ENCODE results near the gene LRP10.
"Not testable (repeated sequence)": the region's sequence is repeated elsewhere in the genome, so short reads cannot be mapped to it uniquely, and the experiment has no call there.

The LRP10 gene

DNA sequence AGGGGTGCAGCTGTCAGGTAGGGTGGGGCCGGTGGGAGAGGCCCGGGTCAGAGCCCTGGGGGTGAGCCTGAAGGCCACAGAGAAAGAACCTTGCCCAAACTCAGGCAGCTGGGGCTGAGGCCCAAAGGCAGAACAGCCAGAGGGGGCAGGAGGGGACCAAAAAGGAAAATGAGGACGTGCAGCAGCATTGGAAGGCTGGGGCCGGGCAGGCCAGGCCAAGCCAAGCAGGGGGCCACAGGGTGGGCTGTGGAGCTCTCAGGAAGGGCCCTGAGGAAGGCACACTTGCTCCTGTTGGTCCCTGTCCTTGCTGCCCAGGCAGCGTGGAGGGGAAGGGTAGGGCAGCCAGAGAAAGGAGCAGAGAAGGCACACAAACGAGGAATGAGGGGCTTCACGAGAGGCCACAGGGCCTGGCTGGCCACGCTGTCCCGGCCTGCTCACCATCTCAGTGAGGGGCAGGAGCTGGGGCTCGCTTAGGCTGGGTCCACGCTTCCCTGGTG lies 24.7 kb upstream of the LRP10 start:
- no peak for DNase-seq (ENCODE audit: extremely low read depth, insufficient read length)
- Histone ChIP-seq H3K36me3 (ENCODE audit: control insufficient read depth, insufficient read depth, low read length) (no peaks in the 10 kb centered on the region), H3K27me3 (replicated peaks; ENCODE audit: control insufficient read depth, insufficient read depth, low read length) (no peaks in the 10 kb centered on the region; the same call in 1 of the 2 replicates), H3K4me3 (replicated peaks; ENCODE audit: low read depth, low read length) (no peak overlapping the region)
- TF ChIP-seq, protein P1, sequence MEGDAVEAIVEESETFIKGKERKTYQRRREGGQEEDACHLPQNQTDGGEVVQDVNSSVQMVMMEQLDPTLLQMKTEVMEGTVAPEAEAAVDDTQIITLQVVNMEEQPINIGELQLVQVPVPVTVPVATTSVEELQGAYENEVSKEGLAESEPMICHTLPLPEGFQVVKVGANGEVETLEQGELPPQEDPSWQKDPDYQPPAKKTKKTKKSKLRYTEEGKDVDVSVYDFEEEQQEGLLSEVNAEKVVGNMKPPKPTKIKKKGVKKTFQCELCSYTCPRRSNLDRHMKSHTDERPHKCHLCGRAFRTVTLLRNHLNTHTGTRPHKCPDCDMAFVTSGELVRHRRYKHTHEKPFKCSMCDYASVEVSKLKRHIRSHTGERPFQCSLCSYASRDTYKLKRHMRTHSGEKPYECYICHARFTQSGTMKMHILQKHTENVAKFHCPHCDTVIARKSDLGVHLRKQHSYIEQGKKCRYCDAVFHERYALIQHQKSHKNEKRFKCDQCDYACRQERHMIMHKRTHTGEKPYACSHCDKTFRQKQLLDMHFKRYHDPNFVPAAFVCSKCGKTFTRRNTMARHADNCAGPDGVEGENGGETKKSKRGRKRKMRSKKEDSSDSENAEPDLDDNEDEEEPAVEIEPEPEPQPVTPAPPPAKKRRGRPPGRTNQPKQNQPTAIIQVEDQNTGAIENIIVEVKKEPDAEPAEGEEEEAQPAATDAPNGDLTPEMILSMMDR (IDR thresholded peaks at IDR 0.05; ENCODE audit: insufficient read depth, low read length, poor library complexity, severe bottlenecking), result no peak

DNA sequence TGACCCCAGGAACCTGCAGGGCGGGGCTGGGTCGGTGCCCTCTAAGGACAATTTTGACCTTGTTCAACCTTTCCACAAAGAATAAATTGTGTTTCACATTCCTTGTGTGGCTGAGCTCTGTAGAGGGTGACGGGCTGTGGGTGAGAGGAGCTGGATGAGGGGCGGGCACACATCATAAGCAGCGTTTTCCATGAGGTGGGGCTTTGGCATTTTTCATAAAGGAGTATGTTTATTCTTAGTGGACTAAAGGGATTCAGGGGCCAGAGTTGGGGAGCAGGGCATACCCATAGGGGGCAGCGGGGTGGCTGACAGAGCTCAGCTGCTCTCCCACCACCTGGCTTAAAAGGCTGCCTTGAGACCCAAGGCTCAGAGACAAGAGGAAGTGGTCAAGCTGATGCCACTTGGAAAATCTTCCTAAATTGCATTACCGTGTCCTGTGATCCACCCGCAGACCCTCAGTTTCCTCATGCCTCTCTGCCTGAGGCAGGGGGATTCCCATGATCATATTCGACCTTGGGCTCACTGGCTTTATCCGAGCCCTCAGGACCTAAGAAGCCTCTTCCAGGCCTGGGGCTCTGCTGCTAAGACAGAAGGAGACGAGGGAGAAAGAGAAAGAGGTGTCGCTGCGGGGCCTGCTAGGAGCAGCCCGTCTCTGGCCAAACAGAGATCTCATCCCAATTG lies 23.7 kb upstream of the LRP10 start:
- no peak overlapping the region for H3K4me3 ChIP-seq (replicated peaks; ENCODE audit: low read depth, low read length)
- H3K27me3 ChIP-seq (replicated peaks; ENCODE audit: control insufficient read depth, insufficient read depth, low read length), result no peaks in the 10 kb centered on the region; the same call in 1 of the 2 replicates
- no peaks in the 10 kb centered on the region for H3K36me3 ChIP-seq (ENCODE audit: control insufficient read depth, insufficient read depth, low read length)
- TF ChIP-seq, protein P1 (IDR thresholded peaks at IDR 0.05; ENCODE audit: insufficient read depth, low read length, poor library complexity, severe bottlenecking), result no peak
- no peak for DNase-seq (ENCODE audit: extremely low read depth, insufficient read length)

DNA sequence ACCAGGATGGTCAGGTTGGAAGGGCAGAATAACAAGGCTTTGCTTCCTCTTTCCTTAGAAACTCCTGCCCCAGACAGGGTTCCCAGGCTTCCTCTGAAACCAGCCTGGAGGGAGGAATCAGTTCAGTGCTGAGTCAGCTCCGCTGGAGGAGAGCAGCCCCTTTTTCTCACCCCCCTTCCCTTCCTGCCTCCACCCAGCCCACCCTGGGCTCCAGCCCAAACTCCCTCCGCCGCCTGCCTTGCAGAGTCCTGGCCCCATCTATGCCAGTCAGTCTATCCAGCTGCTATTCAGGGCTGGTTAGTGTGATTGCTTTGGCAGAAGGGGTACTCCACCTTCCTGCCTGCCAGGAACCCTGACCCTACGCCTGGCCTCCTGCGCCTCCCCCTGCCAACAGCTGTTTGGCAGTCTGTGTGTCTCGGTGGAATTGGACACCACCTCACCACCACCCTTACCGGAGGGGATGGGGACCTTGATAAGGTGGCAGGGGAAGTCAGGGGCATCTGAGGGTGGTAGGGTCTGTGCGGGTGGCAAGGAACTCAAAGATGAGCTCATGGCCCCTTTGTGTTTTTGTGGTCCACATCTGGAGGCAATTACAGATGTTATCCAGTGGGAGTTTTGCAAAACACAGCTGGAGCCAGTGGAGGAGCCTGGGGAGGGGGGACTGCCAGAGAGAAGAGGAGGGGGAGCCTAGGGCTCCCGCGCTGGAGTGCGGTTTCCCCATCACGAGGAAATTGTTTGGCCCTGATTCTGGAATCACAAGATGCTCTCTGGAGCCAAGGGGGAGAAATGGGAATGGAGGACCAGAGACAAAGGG lies 23.0 kb upstream of the LRP10 start:
- DNase-seq (ENCODE audit: extremely low read depth, insufficient read length), result no peak
- TF ChIP-seq, protein P1 (IDR thresholded peaks at IDR 0.05; ENCODE audit: insufficient read depth, low read length, poor library complexity, severe bottlenecking), result no peak
- no peaks in the 10 kb centered on the region; the same call in 1 of the 2 replicates for H3K27me3 ChIP-seq (replicated peaks; ENCODE audit: control insufficient read depth, insufficient read depth, low read length)
- no peaks in the 10 kb centered on the region for H3K36me3 ChIP-seq (ENCODE audit: control insufficient read depth, insufficient read depth, low read length)
- H3K4me3 ChIP-seq (replicated peaks; ENCODE audit: low read depth, low read length), result no peak overlapping the region

DNA sequence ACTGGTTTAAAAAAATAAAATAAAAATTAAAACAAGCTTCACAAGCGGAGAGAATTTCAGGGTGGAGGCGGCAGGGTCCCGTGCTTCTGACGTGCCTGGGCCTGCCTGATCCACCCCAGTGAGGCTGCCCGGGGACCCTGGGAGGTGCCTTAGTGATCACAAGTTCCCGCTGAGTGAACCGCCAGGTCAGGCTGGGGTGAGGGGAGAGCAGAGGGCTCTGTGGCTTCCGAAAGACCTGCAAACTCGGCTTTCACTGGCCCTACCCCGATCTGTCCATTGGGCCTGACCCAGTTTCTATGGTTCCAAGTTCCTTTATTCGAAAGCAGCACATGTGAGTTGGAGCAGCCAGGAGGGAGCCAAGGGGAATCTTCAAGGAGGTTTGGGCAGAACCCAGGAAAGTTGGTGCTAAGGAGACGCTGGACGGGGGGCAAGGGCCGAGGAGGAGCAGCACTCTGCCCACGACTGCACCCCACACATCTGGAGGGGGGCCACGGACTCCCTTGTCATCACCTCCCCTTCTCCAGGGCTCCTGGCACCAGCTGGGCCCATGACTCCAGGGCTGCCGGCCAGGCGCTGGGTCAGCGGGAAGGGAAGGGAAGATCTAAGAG lies 22.2 kb upstream of the LRP10 start:
- Histone ChIP-seq H3K4me3 (replicated peaks; ENCODE audit: low read depth, low read length) (no peak overlapping the region), H3K36me3 (ENCODE audit: control insufficient read depth, insufficient read depth, low read length) (no peaks in the 10 kb centered on the region), H3K27me3 (replicated peaks; ENCODE audit: control insufficient read depth, insufficient read depth, low read length) (no peaks in the 10 kb centered on the region; the same call in 1 of the 2 replicates)
- TF ChIP-seq, protein P1 (IDR thresholded peaks at IDR 0.05; ENCODE audit: insufficient read depth, low read length, poor library complexity, severe bottlenecking), result no peak
- no peak for DNase-seq (ENCODE audit: extremely low read depth, insufficient read length)

DNA sequence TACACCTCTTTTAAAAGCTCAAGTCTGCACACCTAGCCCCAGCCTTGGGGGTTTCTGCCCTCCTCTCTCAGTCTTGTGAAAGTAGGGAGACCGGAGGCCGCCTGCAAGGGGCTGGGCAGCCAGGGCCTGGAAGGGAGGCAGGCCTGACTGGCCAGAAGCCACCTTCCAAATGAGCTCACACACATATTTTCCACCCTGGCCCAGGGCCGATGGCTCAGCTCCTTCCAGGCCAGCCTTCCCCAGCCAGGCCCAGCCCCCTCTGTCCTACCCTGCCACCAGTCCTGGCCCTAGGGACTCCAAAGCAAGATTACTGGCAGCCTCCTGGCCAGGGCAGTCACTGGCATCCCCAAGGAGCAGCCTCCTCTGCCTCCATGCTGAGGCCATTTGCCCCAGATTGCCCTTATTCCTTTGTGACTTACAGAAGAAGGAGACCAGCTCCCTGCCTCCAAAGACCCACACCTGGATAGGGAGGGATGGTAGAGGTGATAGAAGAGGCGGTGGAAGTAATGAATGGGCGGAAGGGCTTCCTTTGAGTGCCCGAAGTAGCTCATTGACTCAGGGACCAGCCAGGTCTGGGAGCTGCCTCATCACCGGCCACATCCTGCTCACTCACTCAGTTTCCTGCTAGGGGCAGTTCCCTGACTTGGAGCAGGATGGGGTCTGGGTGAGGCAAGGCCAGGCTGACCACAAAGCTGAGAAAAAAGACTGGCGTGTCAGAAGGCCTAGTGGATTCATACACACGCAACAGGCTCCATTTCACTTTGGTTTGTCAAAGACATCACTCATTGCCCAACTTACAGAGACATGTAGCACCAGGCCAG lies 20.4 kb upstream of the LRP10 start:
- TF ChIP-seq, protein P1 (IDR thresholded peaks at IDR 0.05; ENCODE audit: insufficient read depth, low read length, poor library complexity, severe bottlenecking), result no peak

DNA sequence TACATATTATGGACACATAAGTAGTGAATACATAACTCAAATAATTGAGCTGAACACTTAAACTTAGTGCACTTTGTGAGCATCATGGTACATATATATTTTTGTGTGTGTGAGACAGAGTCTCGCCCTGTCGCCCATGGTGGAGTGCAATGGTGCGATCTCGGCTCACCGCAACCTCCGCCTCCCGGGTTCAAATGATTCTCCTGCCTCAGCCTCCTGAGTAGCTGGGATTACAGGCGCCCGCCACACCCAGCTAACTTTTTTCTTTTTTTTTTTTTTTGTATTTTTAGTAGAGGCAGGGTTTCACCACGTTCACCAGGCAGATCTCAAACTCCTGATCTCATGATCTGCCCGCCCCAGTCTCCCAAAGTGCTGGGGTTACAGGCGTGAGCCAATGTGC lies 19.4 kb upstream of the LRP10 start:
- not testable (repeated sequence) for H3K27me3 ChIP-seq (replicated peaks; ENCODE audit: control insufficient read depth, insufficient read depth, low read length); DNase-seq (ENCODE audit: extremely low read depth, insufficient read length); H3K36me3 ChIP-seq (ENCODE audit: control insufficient read depth, insufficient read depth, low read length); H3K4me3 ChIP-seq (replicated peaks; ENCODE audit: low read depth, low read length)

More for the DNA sequence above, 20.4 kb upstream of the LRP10 start:
- Histone ChIP-seq H3K27me3 (replicated peaks; ENCODE audit: control insufficient read depth, insufficient read depth, low read length) (no peaks in the 10 kb centered on the region; the same call in 1 of the 2 replicates), H3K4me3 (replicated peaks; ENCODE audit: low read depth, low read length) (no peak overlapping the region), H3K36me3 (ENCODE audit: control insufficient read depth, insufficient read depth, low read length) (no peaks in the 10 kb centered on the region)
- no peak for DNase-seq (ENCODE audit: extremely low read depth, insufficient read length)
